Heart left ventricle (tissue), 16 donors: ENCODE results near the gene VAT1L. TPM values are rescaled to one million over a fixed set of nuclear protein-coding genes. Genes with fewer than 3 reads are reported as not detected.

Experiments
- ATAC-seq, 4 donors: fragments of 200-7000 bp; cut with Tn5 transposase; one replicate each; pipeline ENCODE4 v1.9.1; 2020 to 2022; ENCODE audit warnings: moderate library complexity in 4 of 4, mild to moderate bottlenecking in 3 of 4, moderate number of reproducible peaks in 1 of 4
- DNase-seq, 5 donors: peaks; one replicate each; pipeline ENCODE4 v3.0.0-alpha.2; 2020
- H3K27ac ChIP-seq, 12 donors: fragments of 200-600 bp; sonication (generic) in 4 of 12; one replicate each; pipeline versions ENCODE4 v1.5.0 to v1.8.0; 2016 to 2022; ENCODE audit warnings: mild to moderate bottlenecking in 2 of 12
- H3K27me3 ChIP-seq, 9 donors: fragments of 200-600 bp; sonication (generic) in 2 of 9; one replicate each; pipeline versions ENCODE4 v1.5.1 to v1.8.0; 2016 to 2022; ENCODE audit warnings: mild to moderate bottlenecking in 3 of 9
- H3K36me3 ChIP-seq, 9 donors: fragments of 200-600 bp; sonication (generic) in 2 of 9; one replicate each; pipeline versions ENCODE4 v1.5.0 to v1.8.0; 2018 to 2022; ENCODE audit warnings: mild to moderate bottlenecking in 2 of 9
- H3K4me1 ChIP-seq, 12 donors: fragments of 200-600 bp; sonication (generic) in 4 of 12; one replicate each; pipeline versions ENCODE4 v1.5.0 to v1.8.0; 2016 to 2022; ENCODE audit warnings: mild to moderate bottlenecking in 3 of 12
- H3K4me3 ChIP-seq, 12 donors: fragments of 200-600 bp; sonication (generic) in 4 of 12; one replicate each; pipeline versions ENCODE4 v1.5.0 to v1.8.0; 2017 to 2022; ENCODE audit warnings: mild to moderate bottlenecking in 9 of 12, moderate library complexity in 4 of 12
- H3K9me3 ChIP-seq, 12 donors: fragments of 200-600 bp; sonication (generic) in 4 of 12; one replicate each; pipeline versions ENCODE4 v1.5.0 to v1.8.0; 2016 to 2022; ENCODE audit warnings: mild to moderate bottlenecking in 1 of 12
- POLR2A ChIP-seq, 2 donors: fragments of 450-650 bp; IDR thresholded peaks; one replicate each; pipeline ENCODE4 v1.6.1; 2017; ENCODE audit warnings: antibody characterized with exemption in 2 of 2, mild to moderate bottlenecking in 2 of 2, moderate library complexity in 2 of 2
- WGBS, 4 donors: extraction: QIAGEN DNeasy Blood & Tissue Kit in 2 of 4; methylation state at CpG; one replicate each; pipeline versions ENCODE4 v1.1.5 to v1.1.7; 2013 to 2018; 5-methylcytosine and 5-hydroxymethylcytosine counted together
- intact Hi-C, 10 donors: fragments of 100-400 bp; cut with DNase I; formaldehyde crosslinking; loops; one replicate each; pipeline versions ENCODE4 v1.11.1 to v1.14.2; 2022
- polyA plus RNA-seq, 2 donors: library from polyadenylated mRNA; stranded (reverse); fragments of 200-250 nt; gene quantifications; one replicate each; pipeline ENCODE4 v1.2.3, GENCODE V29; 2013
- total RNA-seq, 9 donors: library from RNA; depleted of rRNA in 2 of 9; stranded (reverse); fragments of >200 nt in 2 of 9; fragmentation: NEBNext Ultra II Directional in 3 of 9; extraction: Animal tissue kit (Norgen Biotek cat#: 25700) in 3 of 9; gene quantifications; one replicate each; pipeline versions ENCODE4 v1.1.0 to v1.2.4, GENCODE V29; 2016 to 2023
- TF ChIP-seq, protein P1 (sequence below), 12 donors: fragments of 200-600 bp; sonication (generic) in 4 of 12; IDR thresholded peaks; one replicate each; pipeline versions ENCODE4 v1.5.0 to v1.8.0; 2018 to 2022; ENCODE audit warnings: antibody characterized with exemption in 12 of 12, mild to moderate bottlenecking in 5 of 12
- donor health status: ischemic (EF 13 %, LVEDD 7.1; RV severe dilation, severe dysfunction).
- donor health status: healthy with polysubstance abuse.
- donor health status: DM: no; HTN: yes; CAD: no.
- donor health status: DM: no; HTN: no; CAD: no.
- donor health status: ischemic (EF 25% LVEDD 6.9; RV normal size, moderate dysfunction).
- donor health status: ischemic (EF 25% LVEDD 5.7; RV mildly dilated, moderate dysfunction).
- donor health status: healthy.
- donor health status: DM: yes; HTN: yes; CAD: no.
- donor health status: ischemic (EF 35%, LVEDD 5.7; RV mildly dilated, moderate dysfunction).
- donor health status: nonischemic (EF 11% LVEDD 7.7; RV severe dilation, severe dysfunction).
- donor health status: DM: yes; HTN: yes; CAD: no.
- donor health status: PGD.
- donor health status: ischemic (EF 29% LVEDD 5.4; RV normal size, mild dysfunction).
- donor health status: nonischemic (EF 23%, LVEDD 6.1; RV moderate dilation, normal function).

Gene VAT1L
- total and polyA plus RNA-seq, 11 donors = 0.32 to 57.5 (median 11.0) TPM

- DNase-seq (no peak), ATAC-seq (peak in 1 of 4 donors; percentile 29)
- 55 to 66% (median 59%) methylated on average over 6 of the region's 6 CpGs for WGBS, 4 donors
- Histone ChIP-seq H3K9me3 (no peaks in the 10 kb centered on the region), H3K27ac (no peak overlapping the region), H3K4me3 (no peak overlapping the region), H3K27me3 (no peaks in the 10 kb centered on the region), H3K36me3 (no peaks in the 10 kb centered on the region), H3K4me1 (peaks cover 0 to 38% (median 4%) of the 10 kb centered on the region in 12 donors)
- TF ChIP-seq, protein P1, sequence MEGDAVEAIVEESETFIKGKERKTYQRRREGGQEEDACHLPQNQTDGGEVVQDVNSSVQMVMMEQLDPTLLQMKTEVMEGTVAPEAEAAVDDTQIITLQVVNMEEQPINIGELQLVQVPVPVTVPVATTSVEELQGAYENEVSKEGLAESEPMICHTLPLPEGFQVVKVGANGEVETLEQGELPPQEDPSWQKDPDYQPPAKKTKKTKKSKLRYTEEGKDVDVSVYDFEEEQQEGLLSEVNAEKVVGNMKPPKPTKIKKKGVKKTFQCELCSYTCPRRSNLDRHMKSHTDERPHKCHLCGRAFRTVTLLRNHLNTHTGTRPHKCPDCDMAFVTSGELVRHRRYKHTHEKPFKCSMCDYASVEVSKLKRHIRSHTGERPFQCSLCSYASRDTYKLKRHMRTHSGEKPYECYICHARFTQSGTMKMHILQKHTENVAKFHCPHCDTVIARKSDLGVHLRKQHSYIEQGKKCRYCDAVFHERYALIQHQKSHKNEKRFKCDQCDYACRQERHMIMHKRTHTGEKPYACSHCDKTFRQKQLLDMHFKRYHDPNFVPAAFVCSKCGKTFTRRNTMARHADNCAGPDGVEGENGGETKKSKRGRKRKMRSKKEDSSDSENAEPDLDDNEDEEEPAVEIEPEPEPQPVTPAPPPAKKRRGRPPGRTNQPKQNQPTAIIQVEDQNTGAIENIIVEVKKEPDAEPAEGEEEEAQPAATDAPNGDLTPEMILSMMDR (IDR thresholded peaks at IDR 0.05) = no peak
- TF ChIP-seq POLR2A (IDR thresholded peaks at IDR 0.05) = no peak
- intact Hi-C loops = loop anchor here in 1 of 10 donors (5.0 kb wide), 1 partner anchor 60 kb away; no protein-coding TSS in a partner anchor
Observed at GRCh38 chr16:77922228-77922754, 133.9 kb downstream of the VAT1L start.

DNA sequence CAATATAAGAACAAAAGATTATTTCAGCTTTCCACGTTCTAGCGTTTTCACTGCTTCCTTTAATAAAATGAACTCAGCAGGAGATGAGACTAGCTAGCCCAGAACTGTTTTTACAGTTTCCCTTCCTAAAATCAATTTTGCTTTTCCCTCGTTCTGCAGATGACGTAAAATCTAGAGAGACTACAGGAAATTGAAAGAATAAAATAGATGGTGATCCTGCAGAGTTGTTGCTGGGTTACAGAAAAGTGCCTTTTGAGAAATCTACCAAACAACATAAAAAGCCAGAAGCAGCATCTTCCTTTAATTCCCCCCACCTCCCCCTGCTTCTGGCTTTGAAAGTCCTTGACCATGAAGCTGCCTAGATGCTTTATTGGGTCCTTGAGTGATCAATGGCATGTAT, 137.2 kb downstream of the VAT1L start:
- TF ChIP-seq, protein P1 (IDR thresholded peaks at IDR 0.05) = no peak
- TF ChIP-seq POLR2A (IDR thresholded peaks at IDR 0.05) = no peak
- Histone ChIP-seq H3K27ac (no peak overlapping the region), H3K4me3 (no peak overlapping the region), H3K4me1 (peaks cover 0 to 20% (median 2%) of the 10 kb centered on the region in 12 donors), H3K9me3 (no peaks in the 10 kb centered on the region), H3K36me3 (no peaks in the 10 kb centered on the region), H3K27me3 (no peaks in the 10 kb centered on the region)
- ATAC-seq (no peak), DNase-seq (no peak)
- intact Hi-C loops = no loop called here
- 84 to 87% (median 85%) methylated on average over 4 of the region's 4 CpGs for WGBS, 4 donors

- TF ChIP-seq, protein P1 (IDR thresholded peaks at IDR 0.05) = no peak
- no peak for TF ChIP-seq POLR2A (IDR thresholded peaks at IDR 0.05)
- Histone ChIP-seq H3K27ac (no peak overlapping the region), H3K36me3 (no peaks in the 10 kb centered on the region), H3K9me3 (no peaks in the 10 kb centered on the region), H3K4me1 (no peaks in the 10 kb centered on the region), H3K27me3 (no peaks in the 10 kb centered on the region), H3K4me3 (no peak overlapping the region)
- ATAC-seq (no peak), DNase-seq (no peak)
- intact Hi-C loops = no loop called here
Observed at GRCh38 chr16:77928096-77928495, 139.7 kb downstream of the VAT1L start.

DNA sequence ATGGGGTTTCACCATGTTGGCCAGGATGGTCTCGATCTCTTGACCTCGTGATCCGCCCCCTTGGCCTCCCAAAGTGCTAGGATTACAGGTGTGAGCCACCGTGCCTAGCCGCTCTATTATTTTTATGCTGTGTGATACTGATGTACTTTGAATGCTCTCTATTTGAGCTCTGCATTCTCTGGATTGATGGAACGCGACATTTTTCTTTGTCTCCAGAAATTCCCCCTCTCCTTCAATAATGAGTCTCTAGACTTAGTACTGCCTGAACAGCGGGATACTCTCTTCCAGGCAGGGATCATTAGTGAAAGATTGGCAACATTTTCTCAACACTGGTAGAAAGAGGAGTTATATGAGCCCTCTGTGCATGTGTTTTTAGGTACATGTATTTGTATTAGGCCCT, 140.6 kb downstream of the VAT1L start:
- H3K27me3 ChIP-seq = no peaks in the 10 kb centered on the region
- intact Hi-C loops = no loop called here
- no peaks in the 10 kb centered on the region for H3K4me1 ChIP-seq
- no peaks in the 10 kb centered on the region for H3K9me3 ChIP-seq
- H3K36me3 ChIP-seq = no peaks in the 10 kb centered on the region
- TF ChIP-seq POLR2A (IDR thresholded peaks at IDR 0.05) = no peak
- TF ChIP-seq, protein P1 (IDR thresholded peaks at IDR 0.05) = no peak
- DNase-seq = no peak
- no peak overlapping the region for H3K4me3 ChIP-seq
- H3K27ac ChIP-seq = no peak overlapping the region
- WGBS, 4 donors = 93 to 95% (median 94%) methylated on average over 8 of the region's 8 CpGs
- no peak for ATAC-seq
